Caco-2 (cell line): Measurements from ENCODE around the gene GALNS. TPM values are rescaled to one million over a fixed set of nuclear protein-coding genes. Genes with fewer than 3 reads are reported as not detected.

Source experiments
- BruUV-seq: library from RNA; stranded (reverse); fragments of 400-500 nt; replicated peaks from 2 replicates; lab custom pipeline; 2021; lab: Mats Ljungman, UMichigan
- CTCF ChIA-PET: fragments of 300-600 bp; sonication (Branson Sonifier 250); formaldehyde crosslinking; loops from one replicate; lab custom pipeline; 2022; ENCODE audit warnings: antibody characterized with exemption; lab: Charles Lee
- POLR2A ChIA-PET: fragments of 300-600 bp; sonication (Branson Sonifier 250); formaldehyde crosslinking; loops from one replicate; lab custom pipeline; 2022; ENCODE audit warnings: antibody characterized with exemption; lab: Charles Lee
- DNase-seq, 2 experiments: peaks; one replicate each; pipeline versions ENCODE4 v3.0.0 to v3.0.0-alpha.2; 2020 to 2022
- H3K27me3 ChIP-seq: replicated peaks from 2 replicates; pipeline ENCODE4 v1.6.0; 2011; ENCODE audit warnings: low read length; ENCODE audit not compliant: control insufficient read depth, insufficient read depth
- H3K36me3 ChIP-seq: 2 replicates; pipeline ENCODE4 v1.5.1; 2011; ENCODE audit warnings: low read length; ENCODE audit not compliant: control insufficient read depth, insufficient read depth
- H3K4me1 ChIP-seq: fragments of 250-450 bp; sonication (Bioruptor Pico); 2 replicates; pipeline ENCODE4 v1.5.1; 2020; ENCODE audit warnings: mild to moderate bottlenecking
- H3K4me3 ChIP-seq: 2 replicates; pipeline ENCODE4 v1.5.1; 2011; ENCODE audit warnings: low read depth, mild to moderate bottlenecking, control low read depth, low read length
- H3K9me3 ChIP-seq: fragments of 250-450 bp; sonication (Bioruptor Pico); 2 replicates; pipeline ENCODE4 v1.5.1; 2020; ENCODE audit warnings: mild to moderate bottlenecking, moderate library complexity
- H3K27ac Mint-ChIP-seq: one replicate; pipeline ENCODE4 v1.8.0; 2022; ENCODE audit warnings: mixed read lengths; ENCODE audit not compliant: unreplicated experiment
- H3K27me3 Mint-ChIP-seq: one replicate; pipeline ENCODE4 v1.8.0; 2022; ENCODE audit warnings: mixed read lengths; ENCODE audit not compliant: insufficient read depth, unreplicated experiment
- H3K36me3 Mint-ChIP-seq: one replicate; pipeline ENCODE4 v1.8.0; 2022; ENCODE audit warnings: mild to moderate bottlenecking, mixed read lengths; ENCODE audit not compliant: insufficient read depth, unreplicated experiment
- H3K4me1 Mint-ChIP-seq: one replicate; pipeline ENCODE4 v1.8.0; 2022; ENCODE audit warnings: low read depth, mixed read lengths; ENCODE audit not compliant: unreplicated experiment
- H3K4me3 Mint-ChIP-seq: one replicate; pipeline ENCODE4 v1.8.0; 2022; ENCODE audit warnings: mild to moderate bottlenecking, moderate library complexity, mixed read lengths; ENCODE audit not compliant: unreplicated experiment
- H3K9me3 Mint-ChIP-seq: one replicate; pipeline ENCODE4 v1.8.0; 2022; ENCODE audit warnings: mixed read lengths; ENCODE audit not compliant: unreplicated experiment
- CTCF ChIP-seq, 2 experiments: fragments of 200-600 bp in 1 of 2; IDR thresholded peaks; 1 replicate in 1 of 2; 2 replicates in 1 of 2; pipeline versions ENCODE4 v1.5.1 to v1.8.0; 2011 to 2022; ENCODE audit warnings: antibody characterized with exemption in 1 of 2, control low read depth in 1 of 2, inconsistent platforms in 1 of 2, low read depth in 1 of 2, low read length in 1 of 2, mild to moderate bottlenecking in 1 of 2, moderate library complexity in 1 of 2; ENCODE audit not compliant: insufficient read depth in 1 of 2, severe bottlenecking in 1 of 2, unreplicated experiment in 1 of 2
- intact Hi-C: fragments of 100-400 bp; cut with micrococcal nuclease; formaldehyde crosslinking; loops from one replicate; pipeline ENCODE4 v1.10.0; 2022; ENCODE audit not compliant: unreplicated experiment
- total RNA-seq: library from RNA; stranded (reverse); gene quantifications from 2 replicates; pipeline ENCODE4 v1.2.3, GENCODE V29; 2022

The GALNS gene
- total RNA-seq, 1 experiment from 2014 or later: 57.8 TPM

- no TSS peak for BruUV-seq
- H3K4me1 Mint-ChIP-seq: no peaks in the 10 kb centered on the region
- no peaks in the 10 kb centered on the region for H3K27me3 Mint-ChIP-seq
- H3K27me3 ChIP-seq: no peaks in the 10 kb centered on the region; the same call in 1 of the 2 replicates
- no peaks in the 10 kb centered on the region for H3K36me3 Mint-ChIP-seq
- H3K9me3 Mint-ChIP-seq: no peaks in the 10 kb centered on the region
- no peak overlapping the region for H3K27ac Mint-ChIP-seq
- H3K4me3 Mint-ChIP-seq: no peak overlapping the region
- no peak overlapping the region for H3K4me3 ChIP-seq
- CTCF ChIA-PET: interaction anchor here (0.6 kb wide), 1 partner anchor 44 kb away, joined by 3 read pairs; no protein-coding TSS in a partner anchor
- DNase-seq: no peak
- H3K4me1 ChIP-seq: no peaks in the 10 kb centered on the region
- POLR2A ChIA-PET: no interaction called here
- intact Hi-C loops: no loop called here
- TF ChIP-seq CTCF (IDR thresholded peaks at IDR 0.05; ENCODE audit: insufficient read depth in 1 of 2, low read depth in 1 of 2, low read length in 1 of 2, severe bottlenecking in 1 of 2, unreplicated experiment in 1 of 2): no peak
- 0 out of 2 replicates have a peak, but pooled peaks cover 5% of the 10 kb centered on the region for H3K36me3 ChIP-seq
- no peaks in the 10 kb centered on the region for H3K9me3 ChIP-seq
These were observed 7.8 kb upstream of the GALNS start for GRCh38 chr16:88864521-88864920.

- no peaks in the 10 kb centered on the region for H3K4me1 Mint-ChIP-seq
- Histone ChIP-seq H3K4me3 (no peak overlapping the region), H3K27me3 (no peaks in the 10 kb centered on the region), H3K4me1 (no peaks in the 10 kb centered on the region), H3K36me3 (0 out of 2 replicates have a peak, but pooled peaks cover 6% of the 10 kb centered on the region), H3K9me3 (no peaks in the 10 kb centered on the region)
- DNase-seq: no peak
- intact Hi-C loops: no loop called here
- ChIA-PET POLR2A (no interaction called here), CTCF (no interaction called here)
- H3K9me3 Mint-ChIP-seq: no peaks in the 10 kb centered on the region
- H3K27ac Mint-ChIP-seq: no peak overlapping the region
- H3K36me3 Mint-ChIP-seq: no peaks in the 10 kb centered on the region
- no peaks in the 10 kb centered on the region for H3K27me3 Mint-ChIP-seq
- H3K4me3 Mint-ChIP-seq: no peak overlapping the region
- no TSS peak for BruUV-seq
- no peak for TF ChIP-seq CTCF (IDR thresholded peaks at IDR 0.05; ENCODE audit: insufficient read depth in 1 of 2, low read depth in 1 of 2, low read length in 1 of 2, severe bottlenecking in 1 of 2, unreplicated experiment in 1 of 2)
These were observed 7.4 kb upstream of the GALNS start for GRCh38 chr16:88864099-88864498.

- POLR2A ChIA-PET: no interaction called here
- Mint-ChIP-seq H3K4me3 (no peak overlapping the region), H3K36me3 (peaks cover 4% of the 10 kb centered on the region), H3K4me1 (peaks cover 2% of the 10 kb centered on the region), H3K27ac (no peak overlapping the region), H3K27me3 (no peaks in the 10 kb centered on the region), H3K9me3 (no peaks in the 10 kb centered on the region)
- Histone ChIP-seq H3K4me3 (no peak overlapping the region), H3K27me3 (no peaks in the 10 kb centered on the region), H3K4me1 (no peaks in the 10 kb centered on the region), H3K36me3 (0 out of 2 replicates have a peak, but pooled peaks cover 6% of the 10 kb centered on the region), H3K9me3 (no peaks in the 10 kb centered on the region)
- CTCF ChIA-PET: no interaction called here
- no peak for TF ChIP-seq CTCF (IDR thresholded peaks at IDR 0.05; ENCODE audit: insufficient read depth in 1 of 2, low read depth in 1 of 2, low read length in 1 of 2, severe bottlenecking in 1 of 2, unreplicated experiment in 1 of 2)
- no TSS peak for BruUV-seq
- DNase-seq: no peak
- intact Hi-C loops: no loop called here
These were observed 6.7 kb upstream of the GALNS start for GRCh38 chr16:88863426-88863825.
